Mucosa of descending colon (tissue), 3 donors: ENCODE results near the gene RAMACL. TPM values are rescaled to one million over a fixed set of nuclear protein-coding genes. Genes with fewer than 3 reads are reported as not detected.

Experiments
- ATAC-seq: fragments of 200-7000 bp; cut with Tn5 transposase; one replicate; pipeline ENCODE4 v1.9.1; 2020; ENCODE audit warnings: mild to moderate bottlenecking, moderate library complexity
- DNase-seq, 3 donors: peaks; one replicate each; pipeline ENCODE4 v3.0.0-alpha.2; 2020
- H3K36me3 ChIP-seq: fragments of 200-600 bp; one replicate; pipeline ENCODE4 v1.8.0; 2021; ENCODE audit warnings: low read depth, mild to moderate bottlenecking
- H3K4me1 ChIP-seq: fragments of 200-600 bp; one replicate; pipeline ENCODE4 v1.8.0; 2021; ENCODE audit warnings: low read depth, mild to moderate bottlenecking
- H3K4me3 ChIP-seq: fragments of 200-600 bp; one replicate; pipeline ENCODE4 v1.8.0; 2021; ENCODE audit warnings: mild to moderate bottlenecking
- H3K9me3 ChIP-seq: fragments of 200-600 bp; one replicate; pipeline ENCODE4 v1.8.0; 2021; ENCODE audit warnings: mild to moderate bottlenecking
- intact Hi-C, 2 donors: fragments of 100-400 bp; cut with DNase I in 1 of 2; cut with micrococcal nuclease in 1 of 2; formaldehyde crosslinking; loops; one replicate each; pipeline versions ENCODE4 v1.11.0 to v1.11.1; 2022; cut with DNase I, micrococcal nuclease
- total RNA-seq, 3 donors: library from RNA; stranded (reverse); fragmentation: NEBNext Ultra II Directional in 2 of 3; extraction: Animal tissue kit (Norgen Biotek cat#: 25700) in 2 of 3; gene quantifications; one replicate each; pipeline versions ENCODE4 v1.2.1 to v1.2.4, GENCODE V29; 2021 to 2023
- TF ChIP-seq, protein P1 (sequence below): fragments of 200-600 bp; IDR thresholded peaks from one replicate; pipeline ENCODE4 v1.8.0; 2022; ENCODE audit warnings: antibody characterized with exemption, mild to moderate bottlenecking
- donor health status: DM: no; HTN: no; CAD: no; lungs with moderate emphysema.
- donor health status: DM: no; HTN: no; CAD: no.
- donor health status: DM: no; HTN: yes; CAD: no.

RAMACL gene
- total RNA-seq, 3 donors from 2014 or later: 0.66 to 1.7 (median 0.92) TPM

DNA sequence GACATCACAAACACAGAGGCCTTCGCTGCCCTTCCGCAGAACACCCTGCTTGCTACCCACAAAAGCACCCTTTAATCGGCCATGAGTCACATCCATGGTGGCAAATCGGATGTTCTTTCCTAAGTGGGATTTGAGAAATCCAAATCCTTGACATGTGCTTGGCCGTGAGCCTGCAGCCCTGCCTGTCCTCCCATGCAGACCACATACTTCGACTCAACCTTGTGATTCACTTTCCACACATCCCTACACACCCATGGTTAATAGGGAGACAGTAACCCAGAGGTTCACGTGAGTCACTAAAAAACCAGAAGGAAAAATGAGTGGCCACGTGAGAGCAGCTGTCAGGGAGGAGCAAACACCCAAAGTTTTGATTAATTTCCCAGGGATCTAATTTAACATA lies 19.4 kb downstream of the RAMACL start:
- H3K9me3 ChIP-seq: no peaks in the 10 kb centered on the region
- intact Hi-C loops: no loop called here
- TF ChIP-seq, protein P1, sequence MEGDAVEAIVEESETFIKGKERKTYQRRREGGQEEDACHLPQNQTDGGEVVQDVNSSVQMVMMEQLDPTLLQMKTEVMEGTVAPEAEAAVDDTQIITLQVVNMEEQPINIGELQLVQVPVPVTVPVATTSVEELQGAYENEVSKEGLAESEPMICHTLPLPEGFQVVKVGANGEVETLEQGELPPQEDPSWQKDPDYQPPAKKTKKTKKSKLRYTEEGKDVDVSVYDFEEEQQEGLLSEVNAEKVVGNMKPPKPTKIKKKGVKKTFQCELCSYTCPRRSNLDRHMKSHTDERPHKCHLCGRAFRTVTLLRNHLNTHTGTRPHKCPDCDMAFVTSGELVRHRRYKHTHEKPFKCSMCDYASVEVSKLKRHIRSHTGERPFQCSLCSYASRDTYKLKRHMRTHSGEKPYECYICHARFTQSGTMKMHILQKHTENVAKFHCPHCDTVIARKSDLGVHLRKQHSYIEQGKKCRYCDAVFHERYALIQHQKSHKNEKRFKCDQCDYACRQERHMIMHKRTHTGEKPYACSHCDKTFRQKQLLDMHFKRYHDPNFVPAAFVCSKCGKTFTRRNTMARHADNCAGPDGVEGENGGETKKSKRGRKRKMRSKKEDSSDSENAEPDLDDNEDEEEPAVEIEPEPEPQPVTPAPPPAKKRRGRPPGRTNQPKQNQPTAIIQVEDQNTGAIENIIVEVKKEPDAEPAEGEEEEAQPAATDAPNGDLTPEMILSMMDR: no peak
- no peak overlapping the region for H3K4me3 ChIP-seq
- H3K36me3 ChIP-seq: no peaks in the 10 kb centered on the region
- DNase-seq: no peak
- peak; percentile 29 for ATAC-seq
- no peaks in the 10 kb centered on the region for H3K4me1 ChIP-seq

GRCh38 chr6:166566026-166567011 lies 20.2 kb downstream of the RAMACL start:
- Histone ChIP-seq H3K9me3 (no peaks in the 10 kb centered on the region), H3K4me1 (no peaks in the 10 kb centered on the region), H3K36me3 (no peaks in the 10 kb centered on the region), H3K4me3 (no peak overlapping the region)
- DNase-seq (no peak), ATAC-seq (no peak)
- intact Hi-C loops: no loop called here
- TF ChIP-seq, protein P1: no peak

DNA sequence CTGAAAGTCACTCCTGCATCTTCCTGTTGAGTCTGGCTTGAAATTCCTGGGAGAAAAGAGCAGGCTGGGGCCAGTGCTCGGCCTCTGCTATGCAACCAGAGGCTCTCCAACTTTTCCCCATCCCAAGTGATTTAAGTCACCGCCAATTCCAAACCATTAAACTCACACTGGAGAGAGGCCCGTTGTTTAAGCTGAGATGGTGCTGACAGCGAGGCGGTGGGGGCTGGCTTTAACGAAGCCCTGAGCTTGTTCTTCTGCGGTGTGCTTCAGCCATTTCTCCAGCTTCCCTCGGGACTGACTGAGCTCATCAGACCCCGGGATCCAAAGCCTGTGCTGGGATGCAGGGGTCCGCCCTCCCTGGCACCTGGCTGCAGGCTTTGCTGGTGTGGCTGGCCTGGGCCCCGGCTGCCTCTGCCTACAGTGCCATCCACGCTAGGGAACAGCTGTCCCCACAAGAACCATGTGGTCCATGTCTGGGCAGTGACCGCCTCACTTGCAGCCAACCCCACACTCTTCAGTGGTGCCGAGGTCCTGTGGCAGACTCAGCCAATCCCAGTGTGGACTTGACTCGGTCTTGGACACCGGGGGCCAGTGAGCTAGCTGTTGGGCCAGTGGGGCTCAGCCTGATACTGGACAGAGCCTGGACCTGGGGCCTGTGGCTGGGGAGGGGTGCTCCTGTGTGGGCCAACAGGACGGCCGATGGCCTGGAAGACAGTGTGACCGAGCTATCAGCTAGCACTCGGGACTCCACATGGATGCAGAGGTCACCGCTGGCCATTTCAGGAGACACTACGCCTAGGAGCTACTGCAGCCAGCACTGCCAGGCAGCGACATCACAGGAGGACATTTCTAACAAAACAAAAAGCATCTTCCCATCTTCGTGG lies 21.2 kb downstream of the RAMACL start:
- H3K4me1 ChIP-seq: no peaks in the 10 kb centered on the region
- no peaks in the 10 kb centered on the region for H3K9me3 ChIP-seq
- H3K36me3 ChIP-seq: no peaks in the 10 kb centered on the region
- ATAC-seq (no peak), DNase-seq (no peak)
- H3K4me3 ChIP-seq: no peak overlapping the region
- intact Hi-C loops: no loop called here
- TF ChIP-seq, protein P1: no peak

DNA sequence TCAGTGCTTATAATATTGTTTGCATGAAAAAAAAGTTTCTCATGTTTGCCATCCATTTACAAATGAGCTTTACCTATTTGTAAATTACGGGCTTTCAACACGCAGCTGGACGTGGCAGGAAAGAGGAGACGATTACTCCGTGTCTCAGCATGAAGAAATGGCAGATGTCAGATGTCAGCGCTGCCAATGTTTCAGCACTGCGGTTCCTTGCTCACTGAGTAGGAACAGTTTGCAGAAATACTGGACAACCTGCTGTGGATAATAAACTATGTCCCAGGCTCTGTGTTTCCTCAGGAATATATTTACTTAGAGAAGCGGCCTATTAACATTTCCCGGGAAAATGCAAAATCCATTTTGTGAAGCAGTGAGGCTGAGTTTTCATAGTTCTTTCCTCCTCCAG lies 22.7 kb downstream of the RAMACL start:
- no peak overlapping the region for H3K4me3 ChIP-seq
- no peak for DNase-seq
- no peaks in the 10 kb centered on the region for H3K4me1 ChIP-seq
- no peaks in the 10 kb centered on the region for H3K9me3 ChIP-seq
- TF ChIP-seq, protein P1: no peak
- intact Hi-C loops: no loop called here
- H3K36me3 ChIP-seq: no peaks in the 10 kb centered on the region
- no peak for ATAC-seq

DNA sequence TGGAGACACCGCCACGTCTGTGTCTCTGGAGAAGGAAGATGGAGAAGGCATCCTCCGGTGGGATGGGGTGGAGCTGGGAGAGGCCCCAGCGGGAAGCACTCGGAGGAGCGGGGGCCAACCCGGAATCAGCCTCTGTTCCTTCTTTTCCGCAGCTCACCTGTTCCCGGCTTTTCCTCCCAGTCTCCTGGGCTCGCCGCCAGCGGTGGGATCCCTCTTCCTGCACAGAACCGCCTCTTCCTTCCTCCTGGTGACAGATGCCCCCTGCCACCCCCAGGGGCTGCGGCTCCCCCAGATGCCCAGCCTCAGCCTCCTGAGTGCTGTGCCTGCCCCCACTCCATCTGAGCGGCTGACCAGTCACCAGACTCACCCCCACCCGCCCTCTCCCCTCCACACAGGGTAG lies 23.3 kb downstream of the RAMACL start:
- DNase-seq: no peak
- no peak for ATAC-seq
- Histone ChIP-seq H3K9me3 (no peaks in the 10 kb centered on the region), H3K4me3 (no peak overlapping the region), H3K4me1 (no peaks in the 10 kb centered on the region), H3K36me3 (no peaks in the 10 kb centered on the region)
- intact Hi-C loops: no loop called here
- TF ChIP-seq, protein P1: no peak
